Nephron (organoid): ENCODE measurements around the gene CABP7.
A peak's percentile ranks its signal among the peaks of the same experiment; 100 is the strongest.

Source experiments
- H3K27ac Mint-ChIP-seq, 3 experiments: 2 replicates each; pipeline ENCODE4 v1.8.0; 2020; ENCODE audit warnings: mixed read lengths in 3 of 3, mild to moderate bottlenecking in 2 of 3, moderate library complexity in 1 of 3
- H3K27me3 Mint-ChIP-seq: 2 replicates; pipeline ENCODE4 v1.8.0; 2021; ENCODE audit warnings: low read depth, mild to moderate bottlenecking, moderate library complexity, mixed read lengths
- H3K36me3 Mint-ChIP-seq: 2 replicates; pipeline ENCODE4 v1.8.0; 2020; ENCODE audit warnings: low read depth, mixed read lengths
- H3K4me1 Mint-ChIP-seq: 2 replicates; pipeline ENCODE4 v1.8.0; 2020; ENCODE audit warnings: mixed read lengths
- H3K4me3 Mint-ChIP-seq, 3 experiments: 2 replicates each; pipeline ENCODE4 v1.8.0; 2020; ENCODE audit warnings: mild to moderate bottlenecking in 3 of 3, mixed read lengths in 3 of 3, moderate library complexity in 2 of 3
- H3K9me3 Mint-ChIP-seq: 2 replicates; pipeline ENCODE4 v1.8.0; 2020; ENCODE audit warnings: mixed read lengths
- TF ChIP-seq, protein P1 (sequence below), 3 experiments: fragments of 200-600 bp; sonication (generic); IDR thresholded peaks; one replicate each; pipeline ENCODE4 v1.5.0; 2021; ENCODE audit warnings: antibody characterized with exemption in 3 of 3; ENCODE audit not compliant: unreplicated experiment in 3 of 3

CABP7 gene

DNA sequence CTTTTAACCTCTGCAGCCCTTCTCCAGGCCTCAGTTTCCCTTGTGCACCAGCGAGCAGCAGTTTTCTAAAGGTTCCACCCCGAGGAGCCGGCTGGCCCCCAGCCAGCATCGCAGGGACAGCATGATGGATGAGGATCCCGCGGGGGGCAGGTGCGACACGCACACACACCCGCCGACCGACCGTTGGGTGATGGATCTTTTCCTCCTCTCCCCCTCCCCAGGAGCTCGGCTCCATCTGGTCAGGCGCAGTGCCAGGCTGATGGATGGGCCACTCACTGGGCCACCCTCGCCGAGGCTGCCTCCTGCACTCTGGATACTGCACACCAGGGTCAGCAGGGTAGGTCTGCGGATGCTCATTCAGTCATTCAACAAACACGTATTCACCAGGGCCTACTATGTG, 12.8 kb upstream of the CABP7 start:
- TF ChIP-seq, protein P1, sequence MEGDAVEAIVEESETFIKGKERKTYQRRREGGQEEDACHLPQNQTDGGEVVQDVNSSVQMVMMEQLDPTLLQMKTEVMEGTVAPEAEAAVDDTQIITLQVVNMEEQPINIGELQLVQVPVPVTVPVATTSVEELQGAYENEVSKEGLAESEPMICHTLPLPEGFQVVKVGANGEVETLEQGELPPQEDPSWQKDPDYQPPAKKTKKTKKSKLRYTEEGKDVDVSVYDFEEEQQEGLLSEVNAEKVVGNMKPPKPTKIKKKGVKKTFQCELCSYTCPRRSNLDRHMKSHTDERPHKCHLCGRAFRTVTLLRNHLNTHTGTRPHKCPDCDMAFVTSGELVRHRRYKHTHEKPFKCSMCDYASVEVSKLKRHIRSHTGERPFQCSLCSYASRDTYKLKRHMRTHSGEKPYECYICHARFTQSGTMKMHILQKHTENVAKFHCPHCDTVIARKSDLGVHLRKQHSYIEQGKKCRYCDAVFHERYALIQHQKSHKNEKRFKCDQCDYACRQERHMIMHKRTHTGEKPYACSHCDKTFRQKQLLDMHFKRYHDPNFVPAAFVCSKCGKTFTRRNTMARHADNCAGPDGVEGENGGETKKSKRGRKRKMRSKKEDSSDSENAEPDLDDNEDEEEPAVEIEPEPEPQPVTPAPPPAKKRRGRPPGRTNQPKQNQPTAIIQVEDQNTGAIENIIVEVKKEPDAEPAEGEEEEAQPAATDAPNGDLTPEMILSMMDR (IDR thresholded peaks at IDR 0.05; ENCODE audit: unreplicated experiment in 3 of 3), result no peak
- Mint-ChIP-seq H3K4me1 (peaks cover 29% of the 10 kb centered on the region), H3K27ac (no peak overlapping the region), H3K27me3 (peaks cover 60% of the 10 kb centered on the region), H3K9me3 (no peaks in the 10 kb centered on the region), H3K36me3 (no peaks in the 10 kb centered on the region), H3K4me3 (peak overlapping the region in 1 of 3 experiments; percentile 53)

DNA sequence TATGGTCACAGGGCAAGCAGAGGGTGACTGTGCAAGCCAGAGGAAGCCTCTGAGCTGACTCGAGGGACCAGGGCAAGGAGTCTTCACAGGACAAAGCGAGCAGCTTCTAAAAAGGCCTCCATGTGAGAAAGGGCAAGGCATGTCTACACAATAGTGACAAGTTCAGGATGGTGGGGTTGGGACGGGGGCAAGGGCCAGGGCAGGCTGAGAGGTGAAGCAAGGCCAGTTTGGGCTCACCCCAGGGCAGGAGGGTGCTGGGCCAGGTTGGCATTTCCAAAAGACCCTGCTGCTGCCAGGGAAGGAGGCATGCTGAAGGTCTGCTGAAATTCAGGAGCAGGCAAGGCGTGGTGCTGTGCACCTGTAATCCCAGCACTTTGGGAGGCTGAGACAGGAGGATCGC, 12.3 kb upstream of the CABP7 start:
- Mint-ChIP-seq H3K9me3 (no peaks in the 10 kb centered on the region), H3K36me3 (no peaks in the 10 kb centered on the region), H3K27ac (no peak overlapping the region), H3K4me3 (no peak overlapping the region), H3K27me3 (peaks cover 60% of the 10 kb centered on the region), H3K4me1 (peaks cover 28% of the 10 kb centered on the region)
- TF ChIP-seq, protein P1 (IDR thresholded peaks at IDR 0.05; ENCODE audit: unreplicated experiment in 3 of 3), result no peak

DNA sequence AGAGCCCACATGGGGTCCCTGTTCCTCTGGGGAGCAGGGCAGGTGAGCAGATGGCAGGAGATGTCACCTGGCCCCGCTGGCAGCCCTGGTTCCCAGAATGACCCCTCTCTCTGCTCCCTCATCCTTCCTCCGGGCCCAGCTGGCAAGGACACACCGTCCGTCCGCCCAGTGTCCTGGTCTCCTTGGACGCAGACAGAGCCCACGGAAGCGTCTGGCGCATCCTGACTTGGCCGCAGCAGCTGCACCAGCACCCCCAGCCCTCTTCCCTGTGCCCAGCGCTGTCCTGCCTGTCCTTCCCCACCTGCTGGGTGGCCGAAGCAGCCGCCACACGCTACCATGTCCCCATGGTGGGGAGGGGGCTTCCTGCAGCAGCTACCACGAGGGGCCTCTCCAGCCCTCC, 9.6 kb upstream of the CABP7 start:
- peaks cover 53% of the 10 kb centered on the region for H3K27me3 Mint-ChIP-seq
- no peak overlapping the region for H3K27ac Mint-ChIP-seq
- no peaks in the 10 kb centered on the region for H3K9me3 Mint-ChIP-seq
- peaks cover 17% of the 10 kb centered on the region for H3K4me1 Mint-ChIP-seq
- TF ChIP-seq, protein P1 (IDR thresholded peaks at IDR 0.05; ENCODE audit: unreplicated experiment in 3 of 3), result no peak
- H3K36me3 Mint-ChIP-seq, result no peaks in the 10 kb centered on the region
- H3K4me3 Mint-ChIP-seq, result no peak overlapping the region

DNA sequence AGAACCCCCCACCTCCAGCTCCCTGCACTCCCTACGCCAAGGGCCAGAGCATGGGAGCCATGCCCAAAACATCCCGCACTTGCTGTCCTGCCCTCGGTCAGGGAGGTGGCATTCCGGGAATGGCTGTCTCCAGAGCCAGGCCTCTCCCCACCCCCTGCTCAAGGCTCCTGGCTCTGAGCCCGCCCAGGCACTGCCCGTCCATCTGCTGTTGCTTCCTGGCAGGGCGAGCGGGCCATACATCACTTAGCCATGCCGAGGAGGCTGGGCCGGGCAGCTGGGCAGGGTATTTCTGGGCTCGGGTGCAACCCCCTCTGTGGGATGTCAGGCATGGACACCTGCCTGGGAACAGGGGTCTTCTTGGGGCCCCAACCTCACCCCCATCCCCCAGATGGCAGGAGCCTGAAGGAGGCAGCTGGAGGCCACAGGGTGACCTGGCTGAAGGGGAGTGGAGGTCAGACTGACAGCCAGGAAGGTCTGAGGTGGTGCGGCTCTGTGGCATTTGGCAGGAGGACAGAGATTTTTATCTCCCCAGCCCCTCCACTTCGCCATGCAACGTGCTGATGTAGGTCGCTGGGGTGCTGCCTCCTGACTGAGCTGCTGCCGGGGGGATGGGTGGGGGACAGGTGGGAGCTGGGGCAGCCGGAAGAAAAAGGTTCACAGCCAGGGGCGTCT, 8.7 kb upstream of the CABP7 start:
- H3K4me1 Mint-ChIP-seq, result peaks cover 15% of the 10 kb centered on the region
- no peak overlapping the region for H3K4me3 Mint-ChIP-seq

DNA sequence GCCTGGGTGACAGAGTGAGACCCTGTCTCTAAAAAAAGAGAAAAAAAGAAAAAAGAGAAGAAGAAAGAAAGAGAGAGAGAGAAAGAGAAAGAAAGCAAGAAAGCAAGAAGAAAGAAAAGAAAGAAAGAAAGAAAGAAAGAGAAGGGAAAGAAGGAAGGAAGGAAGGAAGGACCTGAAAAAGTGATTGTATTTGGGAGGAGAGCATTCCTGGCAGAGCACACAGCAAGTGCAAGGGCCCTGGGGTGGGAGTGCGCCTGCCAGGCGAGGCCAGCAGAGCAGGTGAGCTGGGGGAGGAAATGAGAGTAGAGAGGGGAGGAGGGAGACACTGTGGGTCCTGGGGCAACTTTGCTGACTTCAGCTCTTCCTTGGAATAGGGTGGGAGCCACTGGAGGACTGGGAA, 7.7 kb upstream of the CABP7 start:
- H3K27me3 Mint-ChIP-seq, result peaks cover 67% of the 10 kb centered on the region
- peaks cover 5% of the 10 kb centered on the region for H3K9me3 Mint-ChIP-seq
- no peaks in the 10 kb centered on the region for H3K36me3 Mint-ChIP-seq
- no peak overlapping the region for H3K4me3 Mint-ChIP-seq
- H3K4me1 Mint-ChIP-seq, result peaks cover 15% of the 10 kb centered on the region
- no peak overlapping the region for H3K27ac Mint-ChIP-seq
- TF ChIP-seq, protein P1 (IDR thresholded peaks at IDR 0.05; ENCODE audit: unreplicated experiment in 3 of 3), result no peak

More for the DNA sequence above, 8.7 kb upstream of the CABP7 start:
- Mint-ChIP-seq H3K27me3 (peaks cover 59% of the 10 kb centered on the region), H3K9me3 (no peaks in the 10 kb centered on the region), H3K27ac (no peak overlapping the region), H3K36me3 (no peaks in the 10 kb centered on the region)
- TF ChIP-seq, protein P1 (IDR thresholded peaks at IDR 0.05; ENCODE audit: unreplicated experiment in 3 of 3), result no peak

DNA sequence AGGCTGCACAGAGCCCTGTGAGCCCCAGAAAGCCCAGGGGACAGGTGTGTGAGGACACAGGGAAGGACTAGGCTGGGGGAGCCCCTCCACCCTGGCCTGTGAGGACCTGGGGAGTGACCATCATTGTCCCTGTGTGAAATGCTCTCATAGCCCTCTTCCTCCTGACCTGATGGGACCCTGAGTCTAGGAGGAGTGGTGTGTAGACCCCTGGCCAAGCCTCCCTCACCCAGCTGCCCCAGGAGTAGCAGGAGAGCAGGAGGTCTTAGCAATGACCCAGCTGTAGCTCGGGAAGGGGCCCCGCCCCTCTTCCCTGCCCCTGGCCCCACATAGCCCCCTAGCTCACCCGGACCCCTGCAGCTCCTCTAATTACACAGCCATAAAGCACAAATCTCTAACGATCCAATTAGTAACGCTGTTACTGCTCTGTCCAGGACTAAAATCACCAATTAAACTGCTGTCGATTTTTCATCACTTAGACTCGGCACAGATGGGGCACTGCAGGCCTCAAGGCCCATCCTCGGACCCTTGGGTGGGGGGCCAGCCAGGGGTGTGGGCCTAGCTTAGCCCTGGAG, 6.6 kb upstream of the CABP7 start:
- H3K27me3 Mint-ChIP-seq, result peaks cover 70% of the 10 kb centered on the region

More for the DNA sequence above, 6.6 kb upstream of the CABP7 start:
- Mint-ChIP-seq H3K4me3 (no peak overlapping the region), H3K36me3 (no peaks in the 10 kb centered on the region), H3K4me1 (peaks cover 11% of the 10 kb centered on the region), H3K27ac (no peak overlapping the region), H3K9me3 (peaks cover 5% of the 10 kb centered on the region)
- TF ChIP-seq, protein P1 (IDR thresholded peaks at IDR 0.05; ENCODE audit: unreplicated experiment in 3 of 3), result no peak
